NOMO-1 (cell line): Measurements from ENCODE around the gene AGER.
"Not testable (repeated sequence)": the region's sequence is repeated elsewhere in the genome, so short reads cannot be mapped to it uniquely, and the experiment has no call there.

Source experiments
- DNase-seq, 2 experiments: peaks; one replicate each; lab custom pipeline; 2025; ENCODE audit not compliant: unreplicated experiment in 2 of 2; lab: John Stamatoyannopoulos, UW

The AGER gene

DNA sequence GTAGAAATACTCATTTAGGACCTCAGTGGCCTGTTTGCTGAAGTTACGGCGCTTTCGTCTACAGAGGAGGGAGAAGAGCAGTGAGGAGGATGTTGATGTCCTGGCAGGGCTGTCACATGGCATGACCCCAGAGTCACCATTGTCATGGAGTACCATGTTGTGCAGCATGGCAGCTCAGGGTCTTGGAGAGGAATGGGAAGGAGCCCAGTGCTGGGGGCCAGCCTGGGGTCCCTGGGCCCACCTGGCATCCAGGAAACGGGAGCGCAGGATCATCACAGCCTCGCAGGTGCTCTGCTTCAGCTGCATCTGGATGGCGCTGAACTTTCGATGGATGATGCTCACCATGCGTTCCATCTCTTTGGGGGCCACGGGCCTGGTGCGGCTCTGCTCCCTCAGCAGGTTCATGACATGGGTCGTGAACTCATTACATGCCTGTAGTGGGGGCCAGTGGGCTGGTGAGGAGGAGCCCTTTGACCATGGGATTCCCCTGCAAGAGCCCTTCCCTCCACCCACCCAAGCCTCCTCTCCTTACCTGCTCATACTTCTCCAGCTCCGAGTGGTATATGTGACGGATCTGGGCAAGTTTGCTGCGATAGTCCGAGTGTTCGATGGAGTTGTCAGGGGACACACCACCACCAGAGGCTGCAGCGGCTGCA is 3.8 kb upstream of the AGER start:
- not testable (repeated sequence) for DNase-seq

GRCh38 chr6:32187009-32187709 is 3.1 kb upstream of the AGER start:
- no peak for DNase-seq

- DNase-seq, result not testable (repeated sequence)
Measured at GRCh38 chr6:32186151-32186840, 2.2 kb upstream of the AGER start.

DNA sequence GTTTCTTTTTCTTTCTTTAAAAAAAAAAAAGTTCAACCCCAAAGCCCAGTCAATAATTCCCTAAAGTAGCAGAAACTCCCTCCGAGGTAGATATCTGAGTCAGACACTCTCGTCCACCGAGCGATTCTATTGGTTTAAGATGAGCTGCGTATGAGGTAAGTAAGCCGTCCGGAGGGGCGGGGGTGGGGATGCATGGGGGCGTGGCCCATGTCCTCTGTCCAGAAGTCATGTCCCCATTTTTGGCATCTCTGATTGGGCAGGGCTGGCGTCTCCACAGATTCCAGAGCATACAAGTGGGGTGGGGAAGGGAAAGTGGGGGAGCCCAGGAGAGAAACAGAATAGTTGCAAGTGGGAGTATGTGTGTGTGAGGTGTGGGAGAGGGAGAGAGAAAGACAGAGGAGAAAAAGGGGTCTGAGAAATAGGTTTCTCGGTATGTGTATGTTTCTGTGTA is 1.7 kb upstream of the AGER start:
- DNase-seq, result peak; percentile 31 to 66

DNA sequence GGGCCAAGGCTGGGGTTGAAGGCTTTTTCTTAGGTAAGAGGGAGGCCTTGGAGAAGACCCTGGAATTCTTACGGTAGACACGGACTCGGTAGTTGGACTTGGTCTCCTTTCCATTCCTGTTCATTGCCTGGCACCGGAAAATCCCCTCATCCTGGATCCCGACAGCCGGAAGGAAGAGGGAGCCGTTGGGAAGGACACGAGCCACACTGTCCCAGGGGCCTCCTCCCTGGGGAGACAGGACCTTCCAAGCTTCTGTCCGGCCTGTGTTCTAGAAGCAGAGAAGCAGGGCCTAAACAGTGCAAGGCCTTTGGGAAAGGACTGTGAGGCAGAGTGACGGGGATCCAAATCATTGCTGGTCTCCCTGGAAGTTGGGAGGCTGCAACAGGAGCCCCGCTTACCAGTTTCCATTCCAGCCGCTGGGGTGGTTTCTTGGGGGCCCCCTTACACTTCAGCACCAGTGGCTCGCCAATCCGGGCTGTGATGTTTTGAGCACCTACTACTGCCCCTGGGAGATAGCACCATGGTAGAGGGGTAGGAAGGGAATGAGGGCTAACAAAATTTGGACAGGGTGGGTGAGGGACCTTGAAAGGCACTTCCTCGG is 470 bp downstream of the AGER start:
- no peak for DNase-seq

DNA sequence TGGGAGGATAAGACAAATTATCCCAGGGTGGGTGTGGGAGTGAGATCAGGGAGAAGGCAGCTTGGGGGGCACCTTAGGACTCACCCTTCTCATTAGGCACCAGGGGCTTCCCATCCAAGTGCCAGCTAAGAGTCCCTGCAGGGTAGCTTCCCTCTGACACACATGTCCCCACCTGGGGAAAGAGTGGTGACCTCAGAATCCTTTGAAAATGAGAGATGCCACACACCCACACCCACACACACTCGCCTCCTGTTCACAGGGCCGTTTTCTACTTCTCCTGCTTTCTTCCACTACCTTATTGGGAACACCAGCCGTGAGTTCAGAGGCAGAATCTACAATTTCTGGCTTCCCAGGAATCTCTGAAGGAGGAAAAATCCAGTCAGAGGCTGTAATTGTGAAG is 1.0 kb downstream of the AGER start:
- DNase-seq, result no peak

DNA sequence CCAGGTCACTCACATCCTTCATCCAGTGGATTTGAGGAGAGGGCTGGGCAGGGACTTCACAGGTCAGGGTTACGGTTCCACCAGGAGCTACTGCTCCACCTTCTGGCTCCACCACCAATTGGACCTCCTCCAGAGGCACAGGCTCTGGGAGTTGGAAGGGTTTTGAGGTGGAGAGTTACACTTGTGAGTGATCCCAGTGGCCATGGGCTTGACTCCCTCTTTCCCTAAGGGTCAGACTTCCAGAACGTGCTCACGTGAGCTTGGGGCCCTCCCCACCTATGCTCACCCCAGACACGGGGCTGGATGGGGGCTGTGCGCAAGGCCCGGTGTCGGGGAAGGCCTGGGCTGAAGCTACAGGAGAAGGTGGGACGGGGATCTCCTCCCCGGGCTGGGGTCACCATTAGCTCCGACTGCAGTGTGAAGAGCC is 1.5 kb downstream of the AGER start:
- no peak for DNase-seq

- no peak for DNase-seq
Measured at GRCh38 chr6:32181915-32182529, 2.0 kb downstream of the AGER start.

DNA sequence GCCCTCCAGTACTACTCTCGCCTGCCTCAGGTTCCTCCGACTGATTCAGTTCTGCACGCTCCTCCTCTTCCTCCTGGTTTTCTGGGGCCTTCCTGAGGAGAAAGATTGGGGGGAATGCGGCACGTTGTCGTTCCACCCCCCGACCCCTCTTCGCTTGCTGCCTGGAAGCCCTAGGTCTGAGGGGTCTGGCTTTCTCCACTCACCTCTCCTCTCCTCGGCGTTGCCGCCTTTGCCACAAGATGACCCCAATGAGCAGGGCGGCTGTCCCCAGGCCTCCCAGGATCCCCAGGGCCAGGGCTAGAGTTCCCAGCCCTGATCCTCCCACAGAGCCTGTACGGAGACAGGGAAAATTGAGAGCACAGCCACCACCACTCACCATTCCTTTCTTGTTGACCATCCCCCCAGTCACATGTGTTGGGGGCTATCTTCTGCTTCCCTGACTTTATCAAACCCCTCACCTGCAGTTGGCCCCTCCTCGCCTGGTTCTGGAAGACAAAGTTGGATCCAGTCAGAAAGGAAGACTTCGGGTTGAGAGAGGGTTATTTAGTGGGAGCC is 2.8 kb downstream of the AGER start:
- DNase-seq, result no peak

DNA sequence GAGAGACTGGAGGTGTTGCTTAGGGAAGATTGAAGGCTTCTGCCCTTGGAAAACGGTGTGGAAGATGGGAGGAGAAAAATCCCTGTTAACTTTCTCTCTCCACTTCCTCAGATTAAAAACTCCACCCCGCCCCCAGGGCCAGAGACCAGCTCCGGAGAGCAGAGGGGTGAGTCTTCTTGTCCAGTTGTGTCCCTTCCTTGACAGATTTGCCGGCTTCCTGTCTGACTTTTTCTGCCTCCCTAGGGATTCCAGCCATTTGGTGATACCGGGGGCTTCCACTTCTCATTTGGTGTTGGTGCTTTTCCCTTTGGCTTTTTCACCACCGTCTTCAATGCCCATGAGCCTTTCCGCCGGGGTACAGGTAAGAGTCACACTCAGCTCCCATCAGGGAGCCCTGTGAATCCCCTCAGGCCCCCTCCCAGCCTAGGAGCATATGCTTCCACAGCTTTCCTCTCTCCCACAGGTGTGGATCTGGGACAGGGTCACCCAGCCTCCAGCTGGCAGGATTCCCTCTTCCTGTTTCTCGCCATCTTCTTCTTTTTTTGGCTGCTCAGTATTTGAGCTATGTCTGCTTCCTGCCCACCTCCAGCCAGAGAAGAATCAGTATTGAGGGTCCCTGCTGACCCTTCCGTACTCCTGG is 4.2 kb downstream of the AGER start:
- DNase-seq, result no peak

GRCh38 chr6:32178547-32179440 is 5.3 kb downstream of the AGER start:
- DNase-seq, result no peak

- peak; percentile 99 to 100 for DNase-seq
Measured at GRCh38 chr6:32177788-32178546, 6.1 kb downstream of the AGER start, which contains the start of gene RNF5. RNF5 (plus strand) TSS chr6:32178405; CDS start chr6:32178512, 107 bp downstream.

GRCh38 chr6:32177183-32177787 is 6.8 kb downstream of the AGER start:
- peak in 1 of 2 experiments; percentile 63 for DNase-seq

GRCh38 chr6:32176476-32177182 is 7.4 kb downstream of the AGER start:
- no peak for DNase-seq

GRCh38 chr6:32175711-32176475 is 8.2 kb downstream of the AGER start, which contains the start of gene AGPAT1:
AGPAT1 (minus strand) TSS chr6:32176084; CDS start chr6:32171496, 4,588 bp downstream.
- peak; percentile 89 to 96 for DNase-seq

- DNase-seq, result no peak
Measured at GRCh38 chr6:32175322-32175710, 8.7 kb downstream of the AGER start.
